ENCODE measurements around the gene TEC. TPM values are rescaled to one million over a fixed set of nuclear protein-coding genes. Genes with fewer than 3 reads are reported as not detected.

Gene TEC
- total RNA-seq, 2 experiments from 2014 or later = 2.8 TPM

- ChIA-PET POLR2A (no interaction called here), CTCF (no interaction called here)
- TF ChIP-seq CTCF (IDR thresholded peaks at IDR 0.05) = no peak
- no peaks in the 10 kb centered on the region for H3K4me1 Mint-ChIP-seq (ENCODE audit: low read depth)
- no peak overlapping the region for H3K27ac Mint-ChIP-seq
- no peaks in the 10 kb centered on the region for H3K36me3 ChIP-seq (ENCODE audit: insufficient read depth, low read length)
- H3K4me3 Mint-ChIP-seq = no peak overlapping the region
- H3K36me3 Mint-ChIP-seq (ENCODE audit: low read depth) = peaks cover 70% of the 10 kb centered on the region
- H3K27ac ChIP-seq (ENCODE audit: low read depth in 1 of 2, low read length in 2 of 2) = no peak overlapping the region
- peaks cover 5% of the 10 kb centered on the region for H3K9me3 Mint-ChIP-seq
- no peak for ATAC-seq (ENCODE audit: poor library complexity)
- H3K27me3 ChIP-seq (ENCODE audit: control insufficient read depth in 1 of 2, insufficient read depth in 2 of 2, low read length in 2 of 2) = no peaks in the 10 kb centered on the region
- H3K27me3 Mint-ChIP-seq = no peaks in the 10 kb centered on the region
- peaks cover 0 to 28% of the 10 kb centered on the region in 2 experiments for H3K9me3 ChIP-seq (ENCODE audit: control insufficient read depth in 1 of 2, insufficient read depth in 1 of 2, low read length in 2 of 2)
- intact Hi-C loops (cut with DNase I, micrococcal nuclease) = no loop called here
- DNase-seq = no peak
- no peak overlapping the region for H3K4me3 ChIP-seq (ENCODE audit: low read length)
- no peaks in the 10 kb centered on the region for H3K4me1 ChIP-seq (ENCODE audit: insufficient read depth, low read length)
Measured at GRCh38 chr4:48156423-48156822, 113.2 kb downstream of the TEC start.

GRCh38 chr4:48153791-48154550 lies 115.7 kb downstream of the TEC start:
- no peak for ATAC-seq (ENCODE audit: poor library complexity)
- no peak for DNase-seq

GRCh38 chr4:48152259-48152658 lies 117.4 kb downstream of the TEC start:
- peaks cover 0 to 28% of the 10 kb centered on the region in 2 experiments for H3K9me3 ChIP-seq (ENCODE audit: control insufficient read depth in 1 of 2, insufficient read depth in 1 of 2, low read length in 2 of 2)
- Mint-ChIP-seq H3K27me3 (no peaks in the 10 kb centered on the region), H3K4me1 (ENCODE audit: low read depth) (no peaks in the 10 kb centered on the region), H3K27ac (no peak overlapping the region), H3K36me3 (ENCODE audit: low read depth) (peaks cover 49% of the 10 kb centered on the region), H3K9me3 (peaks cover 5% of the 10 kb centered on the region), H3K4me3 (no peak overlapping the region)
- TF ChIP-seq CTCF (IDR thresholded peaks at IDR 0.05) = no peak
- ChIA-PET CTCF (no interaction called here), POLR2A (no interaction called here)
- no peak overlapping the region for H3K4me3 ChIP-seq (ENCODE audit: low read length)
- no peaks in the 10 kb centered on the region for H3K36me3 ChIP-seq (ENCODE audit: insufficient read depth, low read length)
- no peaks in the 10 kb centered on the region for H3K27me3 ChIP-seq (ENCODE audit: control insufficient read depth in 1 of 2, insufficient read depth in 2 of 2, low read length in 2 of 2)
- ATAC-seq (ENCODE audit: poor library complexity) (no peak), DNase-seq (no peak)
- intact Hi-C loops (cut with DNase I, micrococcal nuclease) = no loop called here
- H3K4me1 ChIP-seq (ENCODE audit: insufficient read depth, low read length) = no peaks in the 10 kb centered on the region
- no peak overlapping the region for H3K27ac ChIP-seq (ENCODE audit: low read depth in 1 of 2, low read length in 2 of 2)

More at GRCh38 chr4:48153791-48154550, 115.7 kb downstream of the TEC start:
- Histone ChIP-seq H3K36me3 (ENCODE audit: insufficient read depth, low read length) (no peaks in the 10 kb centered on the region), H3K9me3 (ENCODE audit: control insufficient read depth in 1 of 2, insufficient read depth in 1 of 2, low read length in 2 of 2) (peaks cover 0 to 28% of the 10 kb centered on the region in 2 experiments), H3K27ac (ENCODE audit: low read depth in 1 of 2, low read length in 2 of 2) (no peak overlapping the region), H3K27me3 (ENCODE audit: control insufficient read depth in 1 of 2, insufficient read depth in 2 of 2, low read length in 2 of 2) (no peaks in the 10 kb centered on the region), H3K4me3 (ENCODE audit: low read length) (no peak overlapping the region), H3K4me1 (ENCODE audit: insufficient read depth, low read length) (no peaks in the 10 kb centered on the region)
- Mint-ChIP-seq H3K4me1 (ENCODE audit: low read depth) (no peaks in the 10 kb centered on the region), H3K27ac (no peak overlapping the region), H3K4me3 (no peak overlapping the region), H3K36me3 (ENCODE audit: low read depth) (peaks cover 60% of the 10 kb centered on the region), H3K9me3 (peaks cover 5% of the 10 kb centered on the region), H3K27me3 (no peaks in the 10 kb centered on the region)
- TF ChIP-seq CTCF (IDR thresholded peaks at IDR 0.05) = no peak
- POLR2A ChIA-PET = no interaction called here
- intact Hi-C loops (cut with DNase I, micrococcal nuclease) = no loop called here
- CTCF ChIA-PET = no interaction called here
